ENCODE data around the gene STXBP1. TPM values are rescaled to one million over a fixed set of nuclear protein-coding genes. Genes with fewer than 3 reads are reported as not detected.
"Not testable (repeated sequence)": the region's sequence is repeated elsewhere in the genome, so short reads cannot be mapped to it uniquely, and the experiment has no call there.

STXBP1 gene
- total RNA-seq, 2 experiments from 2014 or later: 17.4 to 17.8 TPM

- intact Hi-C loops (cut with micrococcal nuclease): no loop called here
- peaks cover 3% of the 10 kb centered on the region for H3K4me1 Mint-ChIP-seq (ENCODE audit: low read depth)
- H3K4me3 Mint-ChIP-seq: no peak overlapping the region
- no peak for DNase-seq
- no peaks in the 10 kb centered on the region for H3K36me3 Mint-ChIP-seq (ENCODE audit: low read depth)
- H3K27me3 Mint-ChIP-seq (ENCODE audit: low read depth): no peaks in the 10 kb centered on the region
- no peak overlapping the region for H3K27ac Mint-ChIP-seq
- CTCF ChIA-PET: interaction anchor here (1.4 to 1.7 kb wide), 3 partner anchors 12 to 132 kb away, joined by 3 to 6 read pairs (median 3); partner anchors contain the start of gene TOR2A
- H3K9me3 Mint-ChIP-seq: no peaks in the 10 kb centered on the region
These were observed 8.9 kb upstream of the STXBP1 start for GRCh38 chr9:127603226-127603625.

- no peak for DNase-seq
- intact Hi-C loops (cut with micrococcal nuclease): no loop called here
- CTCF ChIA-PET: no interaction called here
- Mint-ChIP-seq H3K27me3 (ENCODE audit: low read depth) (peaks cover 6% of the 10 kb centered on the region), H3K4me1 (ENCODE audit: low read depth) (peaks cover 6% of the 10 kb centered on the region), H3K36me3 (ENCODE audit: low read depth) (no peaks in the 10 kb centered on the region), H3K9me3 (no peaks in the 10 kb centered on the region), H3K4me3 (no peak overlapping the region), H3K27ac (no peak overlapping the region)
These were observed 6.0 kb upstream of the STXBP1 start for GRCh38 chr9:127606043-127606442.

- DNase-seq: peak; percentile 75
- H3K4me3 Mint-ChIP-seq: peak overlapping the region; percentile 80
- intact Hi-C loops (cut with micrococcal nuclease): loop anchor here (1.0 kb wide), 1 partner anchor 127 kb away; the partner anchor contains the start of gene TOR2A
- H3K36me3 Mint-ChIP-seq (ENCODE audit: low read depth): no peaks in the 10 kb centered on the region
- peaks cover 16% of the 10 kb centered on the region for H3K4me1 Mint-ChIP-seq (ENCODE audit: low read depth)
- peaks cover 10% of the 10 kb centered on the region for H3K27me3 Mint-ChIP-seq (ENCODE audit: low read depth)
- H3K9me3 Mint-ChIP-seq: no peaks in the 10 kb centered on the region
- no peak overlapping the region for H3K27ac Mint-ChIP-seq
- CTCF ChIA-PET: interaction anchor here (0.7 to 1.5 kb wide), 5 partner anchors 13 to 127 kb away, joined by 3 to 4 read pairs (median 3); partner anchors contain the start of gene TOR2A
These were observed 3.7 kb upstream of the STXBP1 start for GRCh38 chr9:127608104-127608966.

GRCh38 chr9:127611603-127611898, 526 bp upstream of the STXBP1 start:
- Mint-ChIP-seq H3K36me3 (ENCODE audit: low read depth) (no peaks in the 10 kb centered on the region), H3K9me3 (no peaks in the 10 kb centered on the region), H3K27me3 (ENCODE audit: low read depth) (peaks cover 15% of the 10 kb centered on the region), H3K4me3 (peak overlapping the region; percentile 94), H3K27ac (no peak overlapping the region), H3K4me1 (ENCODE audit: low read depth) (peaks cover 21% of the 10 kb centered on the region)
- CTCF ChIA-PET: interaction anchor here (1.3 to 1.6 kb wide), 3 partner anchors 26 to 123 kb away, joined by 3 read pairs; partner anchors contain the start of gene TOR2A
- intact Hi-C loops (cut with micrococcal nuclease): loop anchor here (5.0 kb wide), 2 partner anchors 106 to 306 kb away; partner anchors contain the start of genes PTRH1, ST6GALNAC4 and TTC16
- DNase-seq: no peak

GRCh38 chr9:127612939-127613582, 984 bp downstream of the STXBP1 start:
- H3K9me3 Mint-ChIP-seq: no peaks in the 10 kb centered on the region
- CTCF ChIA-PET: interaction anchor here (0.6 kb wide), 1 partner anchor 646 kb away, joined by 3 read pairs; no protein-coding TSS in a partner anchor

GRCh38 chr9:127613583-127613954, 1.5 kb downstream of the STXBP1 start:
- H3K4me3 Mint-ChIP-seq: peak overlapping the region; percentile 79
- H3K4me1 Mint-ChIP-seq (ENCODE audit: low read depth): peaks cover 18% of the 10 kb centered on the region
- peaks cover 15% of the 10 kb centered on the region for H3K27me3 Mint-ChIP-seq (ENCODE audit: low read depth)
- CTCF ChIA-PET: no interaction called here
- H3K27ac Mint-ChIP-seq: no peak overlapping the region
- no peak for DNase-seq
- intact Hi-C loops (cut with micrococcal nuclease): loop anchor here (2.0 to 5.0 kb wide), 4 partner anchors 45 to 453 kb away; partner anchors contain the start of genes NAIF1, PTRH1, ST6GALNAC4 and TTC16
- H3K9me3 Mint-ChIP-seq: no peaks in the 10 kb centered on the region
- H3K36me3 Mint-ChIP-seq (ENCODE audit: low read depth): no peaks in the 10 kb centered on the region

More at GRCh38 chr9:127612939-127613582, 984 bp downstream of the STXBP1 start:
- intact Hi-C loops (cut with micrococcal nuclease): loop anchor here (1.0 to 5.0 kb wide), 5 partner anchors 44 to 454 kb away; partner anchors contain the start of genes NAIF1, PTRH1, ST6GALNAC4 and TOR2A
- Mint-ChIP-seq H3K4me1 (ENCODE audit: low read depth) (peaks cover 18% of the 10 kb centered on the region), H3K27ac (no peak overlapping the region), H3K4me3 (peak overlapping the region; percentile 79), H3K36me3 (ENCODE audit: low read depth) (no peaks in the 10 kb centered on the region), H3K27me3 (ENCODE audit: low read depth) (peaks cover 15% of the 10 kb centered on the region)
- peak; percentile 36 for DNase-seq

- DNase-seq: no peak
- intact Hi-C loops (cut with micrococcal nuclease): loop anchor here (5.0 kb wide), 2 partner anchors 102 to 302 kb away; partner anchors contain the start of genes PTRH1, ST6GALNAC4 and TTC16
- CTCF ChIA-PET: interaction anchor here (0.7 to 1.2 kb wide), 2 partner anchors 99 to 184 kb away, joined by 4 to 5 read pairs; no protein-coding TSS in a partner anchor
These were observed 2.9 kb downstream of the STXBP1 start for GRCh38 chr9:127614961-127615360.

GRCh38 chr9:127621339-127621970, 9.4 kb downstream of the STXBP1 start:
- H3K27ac Mint-ChIP-seq; H3K27me3 Mint-ChIP-seq (ENCODE audit: low read depth); CTCF ChIA-PET; H3K4me3 Mint-ChIP-seq; H3K9me3 Mint-ChIP-seq; H3K4me1 Mint-ChIP-seq (ENCODE audit: low read depth); H3K36me3 Mint-ChIP-seq (ENCODE audit: low read depth); intact Hi-C loops (cut with micrococcal nuclease); DNase-seq: not testable (repeated sequence)

More at GRCh38 chr9:127614961-127615360, 2.9 kb downstream of the STXBP1 start:
- no peaks in the 10 kb centered on the region for H3K36me3 Mint-ChIP-seq (ENCODE audit: low read depth)
- peaks cover 12% of the 10 kb centered on the region for H3K27me3 Mint-ChIP-seq (ENCODE audit: low read depth)
- no peaks in the 10 kb centered on the region for H3K9me3 Mint-ChIP-seq
- no peak overlapping the region for H3K4me3 Mint-ChIP-seq
- peaks cover 15% of the 10 kb centered on the region for H3K4me1 Mint-ChIP-seq (ENCODE audit: low read depth)
- no peak overlapping the region for H3K27ac Mint-ChIP-seq

GRCh38 chr9:127626752-127627493, 14.8 kb downstream of the STXBP1 start:
- H3K4me3 Mint-ChIP-seq: no peak overlapping the region
- intact Hi-C loops (cut with micrococcal nuclease): no loop called here
- H3K27me3 Mint-ChIP-seq (ENCODE audit: low read depth): no peaks in the 10 kb centered on the region
- no peaks in the 10 kb centered on the region for H3K9me3 Mint-ChIP-seq
- H3K36me3 Mint-ChIP-seq (ENCODE audit: low read depth): no peaks in the 10 kb centered on the region
- DNase-seq: no peak
- H3K27ac Mint-ChIP-seq: no peak overlapping the region
- H3K4me1 Mint-ChIP-seq (ENCODE audit: low read depth): no peaks in the 10 kb centered on the region
- CTCF ChIA-PET: no interaction called here

GRCh38 chr9:127627494-127627855, 15.4 kb downstream of the STXBP1 start:
- Mint-ChIP-seq H3K4me1 (ENCODE audit: low read depth) (no peaks in the 10 kb centered on the region), H3K36me3 (ENCODE audit: low read depth) (no peaks in the 10 kb centered on the region), H3K4me3 (no peak overlapping the region), H3K27me3 (ENCODE audit: low read depth) (no peaks in the 10 kb centered on the region), H3K27ac (no peak overlapping the region), H3K9me3 (no peaks in the 10 kb centered on the region)
- CTCF ChIA-PET: no interaction called here
- intact Hi-C loops (cut with micrococcal nuclease): no loop called here
- DNase-seq: no peak

- no peak overlapping the region for H3K4me3 Mint-ChIP-seq
- intact Hi-C loops (cut with micrococcal nuclease): no loop called here
- H3K27me3 Mint-ChIP-seq (ENCODE audit: low read depth): no peaks in the 10 kb centered on the region
- H3K36me3 Mint-ChIP-seq (ENCODE audit: low read depth): no peaks in the 10 kb centered on the region
- H3K27ac Mint-ChIP-seq: no peak overlapping the region
- no peaks in the 10 kb centered on the region for H3K9me3 Mint-ChIP-seq
- peaks cover 5% of the 10 kb centered on the region for H3K4me1 Mint-ChIP-seq (ENCODE audit: low read depth)
- CTCF ChIA-PET: no interaction called here
- DNase-seq: no peak
These were observed 16.8 kb downstream of the STXBP1 start for GRCh38 chr9:127628758-127629467.

Data from activated naive CD4-positive, alpha-beta T cell treated with anti-CD3 and anti-CD28 coated beads for 36 hours (primary cell).